GM21786 (cell line): ENCODE data around the gene MZT2B.
"Not testable (repeated sequence)": the region's sequence is repeated elsewhere in the genome, so short reads cannot be mapped to it uniquely, and the experiment has no call there.

Source experiments
- ATAC-seq: cut with Tn5 transposase; IDR thresholded peaks from one replicate; pipeline ENCODE4 v1.9.1; 2021; ENCODE audit not compliant: unreplicated experiment

MZT2B gene, protein sequence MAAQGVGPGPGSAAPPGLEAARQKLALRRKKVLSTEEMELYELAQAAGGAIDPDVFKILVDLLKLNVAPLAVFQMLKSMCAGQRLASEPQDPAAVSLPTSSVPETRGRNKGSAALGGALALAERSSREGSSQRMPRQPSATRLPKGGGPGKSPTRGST

DNA sequence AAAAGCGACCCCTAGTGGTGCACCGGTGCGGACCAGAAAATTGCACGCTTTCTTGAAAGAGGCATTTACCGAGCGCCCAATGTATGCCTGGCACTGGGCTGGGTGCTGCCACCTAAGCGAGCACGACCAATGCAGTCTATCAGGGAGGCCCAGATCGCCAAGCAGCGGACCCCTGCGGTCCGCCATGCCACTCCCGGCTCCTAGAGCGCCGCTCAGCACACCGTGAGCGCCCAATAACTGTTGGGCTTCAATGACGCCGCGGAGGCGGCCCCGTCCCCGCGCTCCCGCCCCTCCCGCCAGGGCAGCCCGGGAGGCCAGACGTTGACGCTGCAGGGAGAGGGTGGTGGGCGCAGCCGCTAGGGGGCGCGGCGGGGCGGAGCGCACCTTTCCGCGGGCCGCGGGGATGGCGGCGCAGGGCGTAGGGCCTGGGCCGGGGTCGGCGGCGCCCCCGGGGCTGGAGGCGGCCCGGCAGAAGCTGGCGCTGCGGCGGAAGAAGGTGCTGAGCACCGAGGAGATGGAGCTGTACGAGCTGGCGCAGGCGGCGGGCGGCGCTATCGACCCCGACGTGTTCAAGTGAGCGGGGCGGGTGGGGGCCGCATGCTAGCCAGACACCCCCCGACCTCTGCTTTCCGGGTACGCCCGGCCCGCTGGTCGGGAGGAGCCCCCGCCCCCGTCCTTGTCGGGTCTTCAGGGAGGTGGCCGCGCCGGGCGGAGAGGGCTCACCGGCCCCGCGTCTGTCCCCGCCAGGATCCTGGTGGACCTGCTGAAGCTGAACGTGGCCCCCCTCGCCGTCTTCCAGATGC lies at the start of gene MZT2B:
Gene MZT2B (plus strand): TSS at position 383 of the 803 bp plus-strand sequence. CDS start 21 bp downstream, at position 404.
- ATAC-seq = peak; percentile 77

DNA sequence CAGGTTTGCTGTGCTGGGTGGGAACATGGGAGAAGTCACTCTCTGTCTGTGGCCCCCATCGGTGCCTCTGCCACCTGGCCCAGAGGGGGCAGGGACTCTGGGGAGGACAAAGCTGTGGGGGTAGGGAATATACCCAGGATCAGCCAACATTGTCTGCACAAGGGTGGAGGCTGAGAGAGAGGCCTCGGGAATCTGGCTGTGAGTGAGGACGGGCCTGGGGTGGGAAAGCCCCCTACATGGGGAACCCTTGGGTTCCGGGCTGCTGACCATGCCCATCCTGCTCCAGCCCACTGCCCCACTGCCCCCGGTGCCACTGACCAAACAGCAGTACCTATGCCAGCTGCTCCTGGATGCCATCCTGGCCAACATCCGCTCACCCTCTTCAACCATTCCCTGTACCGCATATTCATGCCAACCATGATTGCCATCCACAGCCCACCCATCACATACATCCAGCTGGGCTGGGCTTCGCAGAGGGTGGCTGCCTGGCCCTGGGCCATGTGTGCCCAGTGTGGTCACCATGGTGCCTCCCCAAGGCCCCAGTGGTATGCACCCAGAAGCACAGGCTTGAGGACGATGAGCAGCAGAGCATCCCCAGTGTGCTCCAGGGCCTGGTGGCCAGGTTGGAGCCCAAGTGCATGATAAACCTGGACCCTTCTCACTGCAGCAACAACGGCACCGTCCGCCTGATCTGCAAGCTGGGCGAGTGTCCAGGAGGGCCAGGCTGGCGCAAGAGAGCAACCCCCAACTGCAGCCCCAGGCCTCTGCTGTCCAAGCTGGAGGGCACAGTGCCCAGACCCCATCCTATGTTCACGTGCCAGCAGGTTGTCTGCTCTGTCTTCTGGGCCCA lies 46.1 kb upstream of the MZT2B start:
- ATAC-seq = no peak

DNA sequence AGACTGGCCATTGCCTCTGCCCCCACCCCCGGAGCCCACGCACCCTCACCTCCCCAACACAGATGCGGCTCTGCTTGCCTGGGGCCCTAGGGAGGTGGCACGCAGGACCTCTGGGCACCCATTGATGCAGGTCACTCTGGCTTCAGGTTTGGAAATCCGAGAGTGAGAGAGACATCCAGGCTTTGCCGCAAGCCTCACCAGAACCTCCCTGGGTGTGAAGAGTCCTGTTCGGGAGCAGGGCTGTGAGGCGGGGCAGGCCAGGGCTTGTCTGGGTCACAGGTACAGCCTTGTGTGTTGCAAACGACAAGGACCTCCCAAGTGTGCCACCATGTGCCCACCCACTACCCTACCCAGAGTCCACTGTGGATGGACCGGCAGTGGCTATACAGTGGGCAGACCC lies 45.5 kb upstream of the MZT2B start:
- ATAC-seq = not testable (repeated sequence)

DNA sequence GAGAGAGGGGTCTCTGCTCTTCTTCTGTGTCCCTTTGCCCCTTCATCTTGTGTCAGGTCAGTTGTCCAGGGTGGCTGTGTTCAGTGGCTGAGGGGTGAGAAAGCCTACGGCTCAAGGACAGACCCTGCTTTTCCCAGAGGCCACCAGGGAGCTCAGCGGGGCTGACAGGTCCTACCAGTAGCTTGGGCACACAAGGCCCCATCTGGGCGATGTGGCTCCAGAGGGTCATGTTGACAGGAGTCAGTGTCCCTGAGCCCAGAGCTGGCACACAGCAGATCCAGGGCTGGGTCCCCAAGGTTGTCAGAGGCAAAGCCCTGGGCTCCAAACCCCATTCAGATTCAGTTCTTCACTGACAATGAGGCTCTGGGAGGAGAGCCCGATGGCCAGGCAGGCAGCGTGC lies 44.9 kb upstream of the MZT2B start:
- not testable (repeated sequence) for ATAC-seq

DNA sequence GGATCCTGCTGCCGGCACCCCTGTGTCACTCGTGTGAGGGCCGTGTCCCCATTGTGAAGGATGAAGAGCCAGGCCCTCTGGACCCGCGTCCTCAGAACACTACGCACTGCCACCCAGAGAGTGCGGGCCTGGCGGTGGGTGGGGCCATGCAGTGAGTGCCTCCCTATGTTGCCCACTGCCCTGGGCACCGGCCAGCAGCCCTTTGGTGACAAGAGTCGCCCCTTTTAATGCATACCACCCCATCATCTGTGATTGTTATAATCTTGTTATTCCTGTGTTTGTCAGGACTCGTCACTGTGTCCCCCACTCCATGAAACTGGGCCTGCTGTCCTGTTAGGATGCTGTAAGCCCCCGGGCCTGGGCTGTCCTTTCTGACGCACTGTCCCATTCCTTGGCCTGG lies 43.7 kb upstream of the MZT2B start:
- ATAC-seq = not testable (repeated sequence)

DNA sequence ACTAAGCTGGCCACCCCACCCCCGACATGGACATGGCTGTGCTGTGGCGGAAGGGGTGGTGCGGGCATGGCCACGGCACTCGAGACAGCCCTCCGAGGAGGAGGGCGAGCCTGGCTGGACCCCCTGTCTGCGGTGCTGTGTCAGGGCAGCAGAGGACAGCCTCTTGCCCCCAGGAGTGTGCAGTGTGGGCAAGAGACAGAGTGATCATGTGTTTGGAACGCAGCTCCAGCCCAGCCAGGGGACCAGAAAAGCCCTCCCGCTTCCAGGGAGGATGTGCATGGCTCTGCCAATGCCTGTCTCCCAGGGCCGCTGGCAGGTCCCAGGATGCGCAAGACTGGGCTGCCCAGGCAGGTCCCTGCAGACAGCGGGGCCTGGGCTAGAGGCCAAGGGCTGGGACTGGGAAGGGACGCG lies 43.2 kb upstream of the MZT2B start:
- ATAC-seq = not testable (repeated sequence)

DNA sequence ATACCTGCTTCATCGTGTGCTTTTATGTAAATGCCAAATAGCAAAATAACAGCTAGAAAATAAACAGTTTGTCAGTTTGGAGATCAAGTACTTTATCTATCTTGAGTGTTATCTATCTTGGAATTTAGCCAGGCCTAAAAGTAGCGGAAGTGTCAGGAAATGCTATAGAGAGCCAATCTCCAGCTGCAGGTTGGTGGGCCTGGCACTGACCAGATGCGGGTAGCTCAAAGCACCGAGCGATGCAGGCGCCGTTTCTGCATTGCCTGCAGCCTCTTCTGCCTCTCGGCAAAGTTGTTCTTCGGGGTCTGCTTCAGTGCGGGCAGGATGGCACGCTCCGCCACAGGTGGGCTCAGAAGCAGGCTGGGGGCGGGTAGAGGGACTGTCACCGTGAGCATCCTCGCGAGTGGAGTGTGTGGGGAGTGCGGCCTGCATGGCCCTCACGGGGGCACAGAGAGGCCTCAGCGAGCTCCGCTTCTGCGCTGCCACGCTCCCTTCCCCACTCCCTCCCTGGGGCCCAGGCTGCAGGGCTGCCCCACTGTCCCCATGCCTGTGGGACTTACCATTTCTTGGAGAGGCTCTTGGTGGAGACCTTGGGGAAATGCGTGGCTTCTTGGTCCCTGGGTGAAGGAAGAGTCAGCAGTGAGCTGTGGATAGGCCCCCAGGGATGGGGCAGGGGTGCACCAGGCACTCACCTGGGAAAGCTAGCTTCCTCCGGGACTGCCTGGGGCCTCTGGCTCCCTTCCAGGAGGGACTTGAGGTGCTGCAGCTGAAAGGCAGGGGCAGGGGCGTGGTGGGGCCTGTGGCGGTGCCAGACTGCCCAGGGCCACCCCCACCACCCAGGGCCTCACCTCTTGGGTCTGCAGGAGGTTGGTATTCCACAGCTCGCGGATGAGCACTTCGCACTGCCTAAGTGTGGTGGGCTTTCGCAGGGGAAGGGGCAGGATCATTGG lies 42.5 kb upstream of the MZT2B start:
- not testable (repeated sequence) for ATAC-seq

DNA sequence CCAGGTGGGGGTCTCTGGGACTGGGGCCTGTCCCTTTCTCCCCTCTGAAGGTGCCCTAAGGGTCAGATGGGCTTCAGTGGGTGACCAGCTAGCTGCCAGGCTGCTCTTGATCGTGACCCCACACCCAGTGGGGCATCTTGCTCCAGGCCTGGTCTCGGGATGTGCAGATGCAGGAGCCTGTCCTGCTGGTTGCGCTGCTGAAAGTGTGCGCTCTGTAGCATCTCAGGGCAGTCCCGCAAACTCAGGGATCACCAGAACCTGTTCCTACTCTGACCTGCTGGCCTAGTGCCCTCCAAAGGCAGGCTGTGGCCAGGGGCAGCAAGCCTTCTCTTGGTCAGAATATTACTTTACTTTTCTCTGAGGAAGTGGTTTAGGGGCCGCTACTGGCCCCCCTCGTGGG lies 41.5 kb upstream of the MZT2B start:
- ATAC-seq = not testable (repeated sequence)

DNA sequence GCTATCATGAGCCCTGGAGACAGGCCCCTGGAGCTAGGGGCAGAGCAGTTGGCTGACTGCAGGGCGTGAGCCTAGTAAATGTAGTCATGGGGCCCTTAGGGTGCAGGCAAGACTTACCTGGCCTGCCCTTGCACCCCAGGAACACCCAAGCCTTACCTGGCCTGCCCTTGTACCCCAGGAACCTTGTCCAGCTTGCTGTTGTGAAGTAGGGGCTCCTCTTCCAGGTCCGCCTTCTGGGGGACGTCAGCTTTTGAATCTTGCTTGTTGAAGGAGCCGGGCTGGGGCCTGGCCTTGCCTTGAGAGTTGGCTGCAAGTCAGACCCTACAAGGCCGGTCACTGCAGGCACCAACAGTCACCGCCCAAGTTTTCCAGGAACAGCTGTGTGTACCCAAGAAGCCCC lies 41.1 kb upstream of the MZT2B start:
- ATAC-seq = not testable (repeated sequence)

DNA sequence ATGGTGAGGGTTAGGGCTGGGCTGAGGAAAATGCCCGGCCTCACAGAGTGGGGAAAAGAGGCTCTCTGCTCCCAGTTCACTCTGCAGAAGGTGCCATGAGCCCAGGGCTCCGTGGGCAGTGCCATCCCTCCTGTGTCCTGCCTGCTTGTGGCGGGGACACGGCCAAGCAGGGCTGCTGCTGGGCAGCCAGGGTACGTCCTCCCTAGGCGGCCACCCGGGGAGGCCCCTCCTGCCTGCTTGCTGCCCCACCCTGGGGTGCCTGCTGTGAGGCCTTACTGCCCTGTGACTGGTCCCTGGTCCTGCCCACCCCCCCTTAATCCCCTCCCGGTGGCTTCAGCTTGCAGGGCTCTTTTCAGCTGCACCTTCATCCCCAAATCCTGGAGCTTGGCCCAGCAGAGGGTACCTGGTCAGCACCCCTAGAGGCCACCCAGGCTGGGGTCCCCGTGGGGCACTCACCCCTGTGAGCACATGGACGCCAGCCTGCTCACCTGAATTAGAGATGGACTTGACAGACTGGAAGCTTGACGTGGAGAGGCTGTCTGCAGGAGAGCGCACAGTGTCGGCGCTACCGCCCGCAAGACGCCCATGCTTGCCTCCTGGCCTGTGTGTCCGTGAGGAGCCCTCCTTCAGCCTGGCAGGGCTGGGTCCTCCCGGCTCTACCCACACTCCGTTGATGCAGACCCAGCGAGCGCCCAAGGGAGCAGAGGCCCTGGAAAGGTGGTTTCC lies 40.3 kb upstream of the MZT2B start:
- ATAC-seq = not testable (repeated sequence)

DNA sequence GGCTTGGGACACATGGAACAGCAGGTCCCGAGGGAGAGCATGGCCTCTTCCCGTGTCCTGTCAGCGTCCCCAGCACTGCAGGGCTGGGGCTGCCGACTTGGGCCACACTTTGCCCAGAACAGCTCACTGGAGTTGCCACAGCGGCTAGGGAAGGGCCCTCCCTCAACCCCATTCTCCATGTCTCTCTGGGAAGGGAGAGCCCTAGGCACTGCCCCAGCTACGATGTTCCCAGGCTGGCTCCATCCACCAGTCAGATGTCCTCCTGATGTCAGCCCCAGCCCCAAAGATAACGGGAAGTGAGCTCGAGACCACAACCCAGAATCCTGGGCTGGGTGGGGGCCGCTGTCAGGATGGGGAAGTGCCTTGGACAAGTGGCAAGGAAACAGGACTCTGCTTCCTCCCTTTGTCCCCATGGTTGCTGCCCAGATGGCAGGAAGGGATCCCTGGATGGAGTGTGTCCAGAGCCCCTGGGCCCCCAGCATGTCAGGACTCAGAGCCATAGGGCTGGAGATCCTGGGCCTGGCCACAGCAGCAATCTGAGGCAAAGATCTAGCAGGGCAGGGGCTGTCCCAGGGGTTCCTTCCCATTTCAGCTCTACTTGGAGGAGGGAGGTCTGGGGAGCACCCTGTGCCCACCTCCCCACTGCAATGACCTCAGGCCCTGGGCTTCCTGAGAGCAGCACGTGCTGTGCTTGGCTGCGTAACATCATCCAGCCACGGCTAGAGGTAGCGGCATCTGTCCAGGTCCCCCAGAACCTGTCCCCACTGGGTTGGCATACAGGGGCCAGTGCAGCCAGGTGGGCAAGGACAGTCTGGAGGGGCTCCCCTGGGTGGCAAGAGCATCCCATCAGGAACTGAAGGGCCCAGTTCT lies 39.4 kb upstream of the MZT2B start:
- ATAC-seq = not testable (repeated sequence)

DNA sequence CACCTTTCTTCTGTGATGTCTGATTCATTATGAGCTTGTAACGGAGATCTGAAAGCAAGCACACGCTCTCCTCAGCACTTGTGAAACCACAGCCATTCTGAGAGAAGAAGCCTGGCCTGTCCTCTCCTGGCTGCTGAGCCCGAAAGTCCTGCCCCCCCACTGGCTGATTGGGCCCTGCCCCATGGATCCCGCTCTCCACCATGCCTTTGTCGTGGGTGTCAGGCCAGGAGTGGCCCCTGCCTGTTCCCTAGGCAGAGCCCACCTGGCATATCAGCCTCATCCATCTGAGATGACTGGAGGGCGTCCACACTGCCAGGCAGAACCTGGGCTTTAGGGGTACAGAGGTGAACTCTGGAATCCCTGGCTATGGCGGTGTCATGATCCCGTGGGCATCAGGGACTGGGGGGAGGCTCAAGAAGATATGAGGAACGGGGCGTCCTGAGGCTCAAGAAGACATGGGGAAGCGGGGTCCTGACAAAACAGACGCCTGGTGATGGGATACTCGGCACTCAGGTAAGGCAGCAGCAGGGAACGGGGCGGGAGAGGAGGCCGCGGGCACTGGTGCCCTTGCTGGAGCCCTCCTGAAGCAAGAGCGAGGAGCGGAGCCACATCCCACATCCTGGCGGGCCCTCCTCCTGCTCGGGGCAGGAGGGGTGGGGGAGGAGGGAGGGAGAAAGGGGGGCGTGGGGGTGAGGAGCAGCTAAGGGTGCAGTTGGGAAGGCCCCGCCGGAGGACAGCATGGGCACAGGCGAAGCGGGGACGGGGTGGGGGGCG lies 38.6 kb upstream of the MZT2B start:
- ATAC-seq = not testable (repeated sequence)

DNA sequence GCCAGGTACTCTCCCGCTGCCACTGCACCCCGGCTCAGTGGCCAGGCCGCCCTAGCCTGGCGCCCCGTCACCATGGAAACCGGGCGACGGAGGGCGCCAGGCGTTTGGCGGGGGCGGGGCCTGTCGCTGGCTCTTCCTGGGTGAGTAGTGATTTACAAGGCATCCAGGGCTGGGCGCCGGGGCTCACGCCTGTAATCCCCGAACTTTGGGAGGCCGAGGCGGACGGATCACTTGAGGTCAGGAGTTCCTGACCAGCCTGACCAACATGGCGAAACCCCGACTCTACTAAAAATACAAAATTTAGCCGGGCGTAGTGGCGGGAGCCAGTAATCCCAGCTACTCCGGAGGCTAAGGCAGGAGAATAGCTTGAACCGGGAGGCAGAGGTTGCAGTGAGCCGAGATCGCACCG lies 37.1 kb upstream of the MZT2B start, which contains the start of gene CCDC74B:
Gene CCDC74B (minus strand): TSS at position 107 of the 409 bp plus-strand sequence. CDS start 116 bp downstream, outside the sequence.
- ATAC-seq = peak; percentile 90

DNA sequence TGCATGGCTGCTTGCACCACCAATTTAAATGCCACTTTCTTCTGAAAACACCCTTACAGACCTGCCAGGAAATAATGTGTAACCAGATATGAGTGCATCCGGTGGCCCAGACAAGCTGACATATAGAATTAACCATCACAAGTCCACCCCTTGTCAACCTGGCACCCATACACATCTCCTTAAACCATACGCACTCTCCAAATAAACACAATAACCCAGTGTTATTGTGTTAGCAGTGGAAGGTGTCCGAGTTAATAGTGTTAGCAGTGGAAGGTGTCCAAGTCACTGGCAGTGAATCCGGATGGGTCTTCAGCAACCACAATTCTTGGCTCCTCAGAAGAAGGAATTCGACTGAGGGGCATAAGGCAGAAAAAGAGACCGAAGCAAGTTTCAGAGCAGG lies 33.5 kb upstream of the MZT2B start:
- ATAC-seq = not testable (repeated sequence)

DNA sequence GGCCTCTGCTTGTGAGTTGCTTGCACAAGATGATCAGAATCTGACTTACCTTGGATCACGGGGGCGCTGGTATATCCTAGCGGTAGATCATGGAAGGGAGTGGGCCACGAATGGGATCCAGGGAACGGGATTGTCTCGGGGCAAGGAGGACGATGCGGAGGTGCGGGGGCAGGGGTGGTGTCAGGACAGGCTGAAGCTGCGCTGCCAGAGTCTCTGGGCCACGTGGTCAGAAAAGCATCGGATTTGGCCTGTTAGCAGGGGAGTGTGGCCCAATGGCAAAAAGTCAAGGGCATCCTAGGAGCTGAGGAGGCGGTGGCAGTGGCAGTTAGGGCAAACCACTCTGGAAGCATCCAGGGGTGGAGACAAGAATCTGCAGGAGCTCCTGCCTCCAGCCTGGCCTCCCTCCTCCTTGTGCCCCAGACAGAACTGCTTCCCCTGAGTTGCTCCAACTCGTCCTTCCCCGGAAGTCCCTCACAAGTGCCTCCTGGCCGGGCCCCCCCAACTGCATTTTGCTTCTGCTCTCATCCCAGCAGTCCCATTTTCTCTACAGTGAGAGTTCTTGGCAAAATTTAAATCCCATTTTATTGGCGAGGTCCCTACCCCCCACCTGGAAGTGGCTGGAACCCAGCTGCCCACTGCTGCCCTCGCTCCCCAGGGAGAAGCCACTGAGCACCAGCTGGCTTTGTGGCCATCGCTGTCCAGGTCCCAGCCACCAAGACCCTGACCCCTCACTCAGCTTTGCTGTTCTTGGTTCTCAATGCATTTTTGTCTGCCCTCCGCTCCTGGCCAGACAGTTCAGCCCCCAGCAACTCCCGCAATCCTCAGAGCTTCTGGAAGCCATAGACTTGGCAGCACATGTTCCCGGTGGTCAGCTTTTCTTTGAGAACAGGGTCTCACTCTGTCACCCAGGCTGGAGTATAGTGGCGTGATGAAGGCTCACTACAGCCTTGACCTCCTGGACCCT lies 31.6 kb upstream of the MZT2B start:
- ATAC-seq = no peak

DNA sequence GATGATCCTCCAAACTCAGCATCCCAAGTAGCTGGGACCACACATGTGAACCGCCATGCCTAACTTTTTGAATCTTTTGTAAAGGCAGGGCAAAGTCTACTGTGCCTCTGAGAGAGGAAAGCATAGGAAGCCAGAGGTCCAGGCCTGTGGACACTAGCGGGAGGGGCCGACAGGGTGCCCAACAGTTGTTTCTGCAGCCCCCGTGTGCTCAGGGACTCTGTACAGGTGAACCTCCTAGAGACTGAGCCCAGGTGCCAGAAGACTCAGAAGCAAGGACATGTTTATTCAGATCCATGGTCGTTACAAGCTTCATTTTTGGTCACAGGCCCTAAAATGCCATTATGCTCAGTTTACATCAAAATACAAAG lies 30.9 kb upstream of the MZT2B start:
- ATAC-seq = not testable (repeated sequence)
